ENCODE results near the gene SPTBN5.

Gene SPTBN5

DNA sequence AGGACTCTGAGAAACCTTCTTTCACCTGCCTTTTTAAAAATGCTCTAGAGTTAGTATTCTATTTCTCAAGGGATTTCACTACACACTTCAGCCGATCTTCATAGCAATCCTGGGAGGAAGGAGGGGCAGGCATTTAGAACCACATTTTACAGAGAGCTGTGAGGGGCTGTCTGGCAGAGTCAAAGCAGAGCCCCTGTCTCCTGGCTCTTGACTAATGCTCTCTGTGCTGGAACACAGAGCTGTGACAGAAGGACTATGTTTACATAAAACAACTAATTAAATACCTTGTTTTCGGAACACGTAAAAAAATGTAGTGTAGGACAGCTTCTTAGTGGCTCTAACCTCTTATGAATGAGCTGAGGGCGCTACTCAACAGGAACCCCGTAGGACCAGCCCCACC, 7.6 kb upstream of the SPTBN5 start:
- DNase-seq: no peak

- no peak for DNase-seq
Observed at GRCh38 chr15:41900526-41901380, 6.9 kb upstream of the SPTBN5 start.

DNA sequence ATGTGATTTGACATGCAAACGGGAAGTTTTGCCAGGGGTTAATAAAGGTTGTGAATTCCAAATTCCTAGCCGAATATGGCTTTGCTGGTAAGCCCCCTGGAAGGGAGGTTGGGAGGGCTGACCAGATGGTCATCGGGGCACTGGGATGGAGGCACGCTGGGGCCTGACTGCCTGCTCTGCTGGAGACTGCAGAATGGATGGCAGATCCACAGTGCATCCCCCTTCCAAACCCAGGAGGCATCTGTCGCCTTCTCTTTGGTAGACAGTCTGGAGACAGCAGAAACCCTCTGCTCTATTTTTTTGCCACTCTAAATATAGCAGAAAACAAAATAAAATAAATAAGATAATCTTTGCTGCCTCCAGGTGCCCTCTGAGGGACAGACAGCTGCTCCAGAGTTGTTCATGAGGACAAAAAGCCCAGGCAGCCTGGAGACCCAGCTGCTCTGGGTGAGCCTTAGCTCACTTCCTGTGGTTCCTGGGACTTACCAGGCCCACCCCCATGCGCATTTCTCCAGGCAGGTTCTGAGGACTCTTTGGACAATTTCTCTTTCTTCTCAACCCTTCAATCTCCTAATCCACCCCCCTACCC, 6.1 kb upstream of the SPTBN5 start:
- DNase-seq: no peak

DNA sequence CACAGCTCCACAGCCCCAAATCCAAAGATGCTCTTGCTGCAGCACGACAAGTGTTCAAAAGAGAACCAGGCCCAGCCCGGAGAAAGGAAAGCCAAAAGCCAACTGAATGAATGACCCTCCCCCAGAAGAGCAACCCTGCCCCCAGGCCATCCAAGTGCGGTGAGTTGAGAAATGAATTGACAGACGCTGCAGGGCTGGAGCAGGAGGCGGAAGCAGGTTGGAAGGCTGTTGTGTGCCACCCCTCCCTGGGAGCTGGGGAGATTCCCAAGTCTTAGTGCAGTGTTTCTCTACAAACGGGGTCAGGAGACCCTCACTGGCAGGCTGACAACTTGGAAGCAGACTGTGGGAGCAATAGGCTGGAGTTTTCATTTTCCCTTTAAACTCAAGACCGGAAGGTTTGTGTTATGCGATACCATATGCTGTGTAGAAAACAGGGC, 3.5 kb upstream of the SPTBN5 start:
- no peak for DNase-seq

GRCh38 chr15:41896566-41896965, 2.7 kb upstream of the SPTBN5 start:
- no peak for DNase-seq

DNA sequence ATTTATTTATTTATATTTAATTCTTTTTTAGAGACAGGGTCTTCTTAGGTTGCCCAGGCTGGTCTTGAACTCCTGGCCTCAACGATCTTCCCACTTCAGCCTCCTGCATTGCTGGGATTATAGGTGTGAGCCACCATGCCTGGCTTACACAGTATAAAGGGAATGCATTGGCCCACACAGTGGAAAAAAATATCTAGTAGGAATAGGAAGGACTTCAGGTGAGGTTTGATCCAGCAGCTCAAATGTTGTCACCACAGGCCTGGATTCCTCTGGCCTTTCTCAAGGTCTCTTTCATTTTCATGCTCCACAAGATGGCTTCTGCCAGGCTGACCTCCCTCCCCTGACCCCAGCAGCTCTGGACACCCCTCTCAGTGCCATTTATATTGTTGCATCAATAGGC, 2.1 kb upstream of the SPTBN5 start:
- no peak for DNase-seq

GRCh38 chr15:41895491-41895890, 1.6 kb upstream of the SPTBN5 start:
- DNase-seq: no peak

DNA sequence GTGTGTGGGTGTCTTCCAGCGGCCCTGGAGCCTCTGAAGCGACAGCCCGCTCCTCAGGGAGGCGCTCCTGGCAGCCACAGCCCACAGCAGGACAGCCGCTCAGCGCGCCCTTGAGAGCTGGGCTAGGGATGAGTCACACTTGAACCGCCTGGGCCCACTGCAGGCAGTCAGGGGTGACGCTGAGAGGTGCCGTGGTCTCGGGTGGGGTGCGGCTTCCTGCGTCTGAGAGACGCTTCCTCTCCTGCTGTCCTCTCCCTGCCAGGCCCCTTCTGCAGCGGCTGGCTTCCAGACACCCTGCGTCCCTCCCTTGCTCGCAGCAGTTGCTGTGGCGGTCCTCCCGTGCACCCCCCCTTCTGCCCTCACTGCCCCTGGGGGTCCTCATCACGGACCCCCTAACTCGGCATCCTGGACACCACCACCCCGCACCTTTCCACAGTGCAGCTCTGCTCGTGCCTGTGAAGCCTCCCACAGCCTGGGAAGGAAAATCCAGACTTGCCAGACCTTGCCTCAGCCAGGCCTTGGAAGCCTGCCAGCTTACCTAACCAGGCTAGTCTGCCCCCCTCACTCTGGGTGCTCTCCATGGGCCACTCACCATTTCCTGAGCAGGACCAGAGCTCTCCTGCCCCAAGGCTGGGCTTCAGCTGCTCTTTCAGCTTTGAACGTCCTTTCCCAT, 1.1 kb upstream of the SPTBN5 start:
- DNase-seq: peak; percentile 70

- DNase-seq: no peak
Observed at GRCh38 chr15:41894251-41894790, 468 bp upstream of the SPTBN5 start.

GRCh38 chr15:41892621-41893421, 1.0 kb downstream of the SPTBN5 start:
- peak; percentile 19 to 27 for DNase-seq

DNA sequence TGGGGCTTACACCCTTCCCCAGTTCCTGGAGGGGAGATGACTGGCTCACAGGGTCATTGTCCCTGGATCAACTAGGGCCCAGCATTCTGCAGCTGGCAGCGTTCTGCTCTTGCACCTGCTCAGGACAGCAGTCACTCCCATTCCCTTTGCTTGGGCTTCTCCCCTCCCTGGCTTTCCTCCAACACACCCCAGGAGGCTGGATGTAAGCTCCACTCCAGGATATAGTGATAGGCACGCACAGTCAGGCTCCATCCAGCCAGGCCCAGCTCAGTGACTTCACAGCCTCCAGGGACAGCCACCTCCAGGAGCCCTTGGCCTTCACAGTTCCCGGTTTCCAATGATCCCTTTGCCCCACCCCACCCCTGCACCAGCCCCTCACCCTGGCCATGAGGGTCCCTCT, 1.9 kb downstream of the SPTBN5 start:
- no peak for DNase-seq

DNA sequence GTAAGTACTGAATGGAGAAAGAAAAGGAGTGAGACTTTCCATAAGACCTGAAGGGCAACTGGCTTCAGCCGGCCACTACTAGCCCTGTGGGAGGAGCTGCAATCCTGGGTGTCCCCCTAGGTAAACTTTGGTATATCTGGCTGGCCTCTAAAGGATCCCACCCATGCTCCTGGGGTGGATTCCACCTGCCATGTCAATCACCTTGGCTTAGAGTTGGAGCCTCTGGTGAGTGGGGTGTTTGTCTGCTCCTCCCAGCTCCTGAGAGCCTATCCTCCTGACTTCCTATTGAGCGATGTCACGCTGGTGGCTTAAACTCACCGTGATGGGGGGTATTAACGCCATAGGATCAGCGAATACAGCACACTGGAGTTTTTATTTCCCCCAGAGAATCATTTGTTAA, 2.6 kb downstream of the SPTBN5 start:
- DNase-seq: no peak

DNA sequence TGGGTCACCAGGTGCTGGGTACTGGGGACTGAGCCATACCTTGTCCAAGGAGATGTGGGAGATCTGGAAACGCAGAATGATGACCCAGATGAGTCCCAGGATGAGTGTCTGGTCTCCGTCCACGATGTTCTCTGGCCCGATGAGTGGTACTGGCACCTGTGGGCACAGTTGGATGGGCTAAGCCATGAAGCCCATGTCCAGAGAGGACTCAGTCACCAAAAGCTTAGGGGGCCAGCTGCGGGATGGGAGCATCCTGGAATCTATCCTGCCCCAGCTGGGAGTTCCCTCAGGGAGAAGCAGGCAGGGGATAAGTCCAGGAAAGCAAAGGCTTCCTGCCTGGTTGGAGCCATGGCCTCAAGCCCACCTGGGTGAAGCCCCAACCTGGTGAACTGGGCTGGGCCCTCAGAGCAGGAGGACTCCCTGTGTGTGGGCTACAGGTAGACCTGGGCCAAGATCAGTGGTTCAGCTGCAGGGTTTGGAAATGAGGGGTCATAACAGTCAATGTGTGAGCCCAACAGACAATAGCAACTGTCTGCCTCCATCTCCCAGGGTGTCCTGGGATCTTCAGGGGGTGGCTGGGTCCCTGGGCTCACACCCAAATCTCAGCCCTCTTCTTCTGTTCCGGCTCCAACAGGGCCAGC, 3.7 kb downstream of the SPTBN5 start:
- DNase-seq: no peak

GRCh38 chr15:41888662-41889253, 5.1 kb downstream of the SPTBN5 start:
- DNase-seq: no peak

- no peak for DNase-seq
Observed at GRCh38 chr15:41887893-41888292, 6.0 kb downstream of the SPTBN5 start.

DNA sequence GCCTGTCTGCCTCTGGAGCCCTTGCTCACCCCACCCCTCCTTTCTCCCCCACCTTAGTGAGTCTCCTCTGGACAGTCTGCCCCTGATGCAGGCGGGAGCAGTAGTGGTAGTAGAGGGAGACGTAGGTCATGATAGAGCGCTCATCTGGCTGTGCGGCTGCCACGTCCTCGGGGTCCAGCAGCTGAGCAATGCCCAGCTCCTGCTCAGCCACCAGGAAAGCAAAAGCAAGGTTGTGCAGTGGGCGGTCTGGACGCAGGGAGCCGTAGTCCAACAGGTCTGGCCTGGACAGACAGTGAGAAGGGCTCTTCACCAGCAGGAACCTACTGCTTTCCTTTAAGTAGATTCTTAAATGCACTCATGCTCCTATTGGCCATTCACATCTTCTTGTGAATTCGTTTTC, 6.7 kb downstream of the SPTBN5 start:
- no peak for DNase-seq

- DNase-seq: no peak
Observed at GRCh38 chr15:41886741-41887140, 7.1 kb downstream of the SPTBN5 start.

- no peak for DNase-seq
Observed at GRCh38 chr15:41885841-41886240, 8.0 kb downstream of the SPTBN5 start.

DNA sequence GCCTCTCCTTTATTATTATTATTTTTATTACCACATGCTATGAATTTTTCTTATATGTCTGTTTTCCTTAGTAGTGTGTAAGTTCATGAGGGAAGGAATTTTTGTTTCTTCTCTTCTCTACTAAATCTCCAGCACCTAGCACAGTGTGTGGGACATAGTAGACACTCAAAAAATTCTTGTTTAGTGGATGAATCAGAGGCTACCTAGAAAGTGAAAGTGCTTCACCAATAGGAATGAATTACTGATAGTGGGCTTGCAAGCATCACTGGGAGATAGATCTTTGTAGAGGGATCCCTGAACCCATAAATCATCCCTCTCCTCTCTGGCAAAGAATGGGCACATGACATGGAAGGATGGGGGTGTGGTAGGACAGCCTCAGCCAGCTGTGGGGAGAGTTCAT, 8.5 kb downstream of the SPTBN5 start:
- DNase-seq: no peak

DNA sequence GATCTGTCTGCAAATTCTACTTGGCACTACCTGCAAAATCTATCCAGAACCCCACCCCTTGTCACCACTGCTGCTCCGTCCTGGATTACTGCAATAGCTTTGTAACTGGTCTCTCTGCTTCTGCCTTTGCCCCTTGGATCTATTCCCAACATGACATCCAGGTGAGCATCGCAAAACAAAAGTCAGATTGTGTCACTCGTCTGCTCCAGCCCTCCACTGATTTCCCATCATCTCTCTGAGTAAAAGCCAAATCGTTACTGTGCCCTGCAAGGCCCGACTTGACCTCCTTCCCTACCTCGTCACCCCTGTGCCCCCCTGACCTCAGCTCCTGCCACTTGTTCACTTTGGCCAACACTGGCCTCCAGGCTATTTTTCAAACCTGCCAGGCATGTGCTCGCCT, 9.4 kb downstream of the SPTBN5 start:
- DNase-seq: no peak

DNA sequence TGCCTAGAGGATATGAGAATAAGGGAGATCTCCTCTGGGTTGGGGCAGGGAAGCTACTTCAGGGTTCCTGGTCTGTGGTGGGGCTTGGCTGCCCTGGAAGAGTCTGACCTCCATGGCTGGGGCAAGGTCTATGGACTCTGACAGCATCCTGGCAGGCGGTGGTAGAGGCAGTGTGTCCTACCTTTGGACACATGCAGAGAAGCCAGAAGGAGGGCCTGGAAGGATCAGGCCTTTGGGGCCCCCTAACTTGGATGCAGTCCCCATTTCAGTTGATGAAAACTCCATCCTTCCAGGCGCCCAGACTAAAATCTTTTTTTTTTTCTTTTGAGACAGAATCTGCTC, 10.4 kb downstream of the SPTBN5 start:
- no peak for DNase-seq
